ENCODE data around the gene HLA-F.

Gene HLA-F

DNA sequence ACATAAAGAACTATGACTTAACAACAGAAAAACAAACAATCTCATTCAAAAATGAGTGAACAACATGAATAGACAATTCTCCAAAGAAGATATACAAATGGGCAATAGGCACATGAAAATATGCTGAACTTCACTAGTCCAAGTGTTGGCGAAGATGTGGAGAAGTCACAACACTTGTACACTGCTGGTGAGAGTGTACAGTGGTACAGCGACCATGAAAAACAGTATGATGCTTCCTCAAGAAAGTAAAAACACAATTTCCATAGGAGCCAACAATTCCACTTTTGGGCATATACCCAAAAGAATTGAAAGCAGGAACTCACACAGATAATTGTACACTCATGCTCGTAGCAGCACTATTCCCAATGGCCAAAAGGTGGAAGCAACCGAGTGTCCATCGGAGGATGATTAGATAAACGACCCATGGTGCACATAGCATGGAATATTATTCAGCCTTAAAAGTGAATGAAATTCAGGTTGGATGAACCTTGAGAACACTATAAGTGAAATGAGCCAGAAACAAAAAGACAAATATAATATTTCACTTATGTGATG, 6.6 kb downstream of the HLA-F start:
- DNase-seq (ENCODE audit: extremely low read depth, low read depth) = no peak
- H3K4me3 ChIP-seq (replicated peaks; ENCODE audit: low read depth, low read length) = no peak overlapping the region
- TF ChIP-seq, protein P1, sequence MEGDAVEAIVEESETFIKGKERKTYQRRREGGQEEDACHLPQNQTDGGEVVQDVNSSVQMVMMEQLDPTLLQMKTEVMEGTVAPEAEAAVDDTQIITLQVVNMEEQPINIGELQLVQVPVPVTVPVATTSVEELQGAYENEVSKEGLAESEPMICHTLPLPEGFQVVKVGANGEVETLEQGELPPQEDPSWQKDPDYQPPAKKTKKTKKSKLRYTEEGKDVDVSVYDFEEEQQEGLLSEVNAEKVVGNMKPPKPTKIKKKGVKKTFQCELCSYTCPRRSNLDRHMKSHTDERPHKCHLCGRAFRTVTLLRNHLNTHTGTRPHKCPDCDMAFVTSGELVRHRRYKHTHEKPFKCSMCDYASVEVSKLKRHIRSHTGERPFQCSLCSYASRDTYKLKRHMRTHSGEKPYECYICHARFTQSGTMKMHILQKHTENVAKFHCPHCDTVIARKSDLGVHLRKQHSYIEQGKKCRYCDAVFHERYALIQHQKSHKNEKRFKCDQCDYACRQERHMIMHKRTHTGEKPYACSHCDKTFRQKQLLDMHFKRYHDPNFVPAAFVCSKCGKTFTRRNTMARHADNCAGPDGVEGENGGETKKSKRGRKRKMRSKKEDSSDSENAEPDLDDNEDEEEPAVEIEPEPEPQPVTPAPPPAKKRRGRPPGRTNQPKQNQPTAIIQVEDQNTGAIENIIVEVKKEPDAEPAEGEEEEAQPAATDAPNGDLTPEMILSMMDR (IDR thresholded peaks at IDR 0.05; ENCODE audit: low read depth, low read length, missing control alignments) = no peak

GRCh38 chr6:29730575-29731126, 7.4 kb downstream of the HLA-F start:
- DNase-seq (ENCODE audit: extremely low read depth, low read depth) = no peak
- TF ChIP-seq, protein P1 (IDR thresholded peaks at IDR 0.05; ENCODE audit: low read depth, low read length, missing control alignments) = no peak

GRCh38 chr6:29731281-29731680, 8.0 kb downstream of the HLA-F start:
- TF ChIP-seq, protein P1 (IDR thresholded peaks at IDR 0.05; ENCODE audit: low read depth, low read length, missing control alignments) = no peak
- no peak overlapping the region for H3K4me3 ChIP-seq (replicated peaks; ENCODE audit: low read depth, low read length)
- DNase-seq (ENCODE audit: extremely low read depth, low read depth) = no peak

More at GRCh38 chr6:29730575-29731126, 7.4 kb downstream of the HLA-F start:
- no peak overlapping the region for H3K4me3 ChIP-seq (replicated peaks; ENCODE audit: low read depth, low read length)

- no peak for DNase-seq (ENCODE audit: extremely low read depth, low read depth)
- TF ChIP-seq, protein P1 (IDR thresholded peaks at IDR 0.05; ENCODE audit: low read depth, low read length, missing control alignments) = no peak
- H3K4me3 ChIP-seq (replicated peaks; ENCODE audit: low read depth, low read length) = no peak overlapping the region
Observed at GRCh38 chr6:29733057-29733456, 9.8 kb downstream of the HLA-F start.

DNA sequence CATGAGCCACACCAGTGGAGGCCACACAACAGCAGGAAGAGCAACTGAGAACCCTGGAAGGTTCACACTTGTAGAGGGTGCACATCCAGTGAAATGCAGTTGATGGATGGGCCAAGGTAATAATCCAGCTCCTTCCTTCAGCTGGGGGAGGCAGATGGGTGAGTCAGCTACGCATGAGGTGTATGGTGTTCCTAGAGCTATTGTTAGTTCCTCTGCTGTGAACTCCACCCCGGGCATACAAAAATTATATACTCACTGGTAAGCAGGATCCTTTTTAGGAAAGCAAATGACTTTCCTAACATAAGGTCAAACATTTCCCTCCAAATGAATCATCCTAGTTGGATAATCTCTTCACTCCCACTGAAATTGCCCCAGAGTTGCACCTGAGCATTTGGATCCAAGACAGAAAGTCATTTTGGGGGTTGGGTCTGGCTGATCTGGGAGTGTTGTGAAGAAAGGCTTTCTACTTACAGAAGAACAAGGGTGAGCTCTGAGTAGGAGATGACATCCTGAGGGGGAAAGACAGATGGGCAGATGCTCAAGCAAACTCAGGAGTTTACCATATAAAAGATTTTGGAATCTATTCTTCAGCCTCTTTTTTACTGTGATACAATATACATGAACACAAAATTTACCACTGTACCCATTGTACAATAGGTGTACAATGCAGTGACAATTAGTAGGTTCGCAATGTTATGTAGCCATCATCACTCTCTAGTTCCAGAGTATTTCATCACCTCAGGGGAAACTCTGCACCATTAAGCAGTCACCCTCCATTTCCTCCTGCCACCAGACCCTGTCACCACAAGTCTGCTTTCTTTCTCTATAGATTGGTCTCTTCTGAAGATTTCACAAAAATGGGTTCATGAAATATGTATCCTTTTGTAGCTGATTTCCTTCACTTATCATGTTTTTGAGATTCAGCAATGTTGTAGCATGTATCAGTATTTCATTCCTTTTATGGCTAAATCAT, 11.1 kb downstream of the HLA-F start:
- TF ChIP-seq, protein P1 (IDR thresholded peaks at IDR 0.05; ENCODE audit: low read depth, low read length, missing control alignments) = no peak
- no peak for DNase-seq (ENCODE audit: extremely low read depth, low read depth)

GRCh38 chr6:29736563-29736962, 13.3 kb downstream of the HLA-F start:
- TF ChIP-seq, protein P1 (IDR thresholded peaks at IDR 0.05; ENCODE audit: low read depth, low read length, missing control alignments) = no peak
- no peak overlapping the region for H3K4me3 ChIP-seq (replicated peaks; ENCODE audit: low read depth, low read length)
- DNase-seq (ENCODE audit: extremely low read depth, low read depth) = no peak

More for the DNA sequence above, 11.1 kb downstream of the HLA-F start:
- no peak overlapping the region for H3K4me3 ChIP-seq (replicated peaks; ENCODE audit: low read depth, low read length)

All from HFF-Myc (cell line).